ENCODE data around the gene TSHR. TPM values are rescaled to one million over a fixed set of nuclear protein-coding genes. Genes with fewer than 3 reads are reported as not detected.
A peak's percentile ranks its signal among the peaks of the same experiment; 100 is the strongest.
"Not testable (repeated sequence)": the region's sequence is repeated elsewhere in the genome, so short reads cannot be mapped to it uniquely, and the experiment has no call there.

The TSHR gene
- not detected in 2 replicates for total RNA-seq

DNA sequence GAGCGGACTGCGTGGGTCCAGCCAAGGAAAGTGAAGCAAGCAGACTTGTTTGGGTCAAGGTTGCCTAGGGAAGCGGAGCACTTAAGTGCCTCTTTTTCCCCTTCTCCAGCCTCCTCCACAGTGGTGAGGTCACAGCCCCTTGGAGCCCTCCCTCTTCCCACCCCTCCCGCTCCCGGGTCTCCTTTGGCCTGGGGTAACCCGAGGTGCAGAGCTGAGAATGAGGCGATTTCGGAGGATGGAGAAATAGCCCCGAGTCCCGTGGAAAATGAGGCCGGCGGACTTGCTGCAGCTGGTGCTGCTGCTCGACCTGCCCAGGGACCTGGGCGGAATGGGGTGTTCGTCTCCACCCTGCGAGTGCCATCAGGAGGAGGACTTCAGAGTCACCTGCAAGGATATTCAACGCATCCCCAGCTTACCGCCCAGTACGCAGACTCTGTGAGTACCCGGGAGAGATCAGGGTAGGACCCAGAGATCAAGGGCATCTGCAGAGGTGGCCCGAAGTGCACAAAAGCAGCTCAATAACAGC is at the start of gene TSHR:
Gene TSHR, plus strand, starts transcription at position 206 of the 526 bp plus-strand sequence. Its CDS starts 60 bp downstream, at position 266.
- DNase-seq (ENCODE audit: low read depth): peak; percentile 5
- TF ChIP-seq, protein P1, sequence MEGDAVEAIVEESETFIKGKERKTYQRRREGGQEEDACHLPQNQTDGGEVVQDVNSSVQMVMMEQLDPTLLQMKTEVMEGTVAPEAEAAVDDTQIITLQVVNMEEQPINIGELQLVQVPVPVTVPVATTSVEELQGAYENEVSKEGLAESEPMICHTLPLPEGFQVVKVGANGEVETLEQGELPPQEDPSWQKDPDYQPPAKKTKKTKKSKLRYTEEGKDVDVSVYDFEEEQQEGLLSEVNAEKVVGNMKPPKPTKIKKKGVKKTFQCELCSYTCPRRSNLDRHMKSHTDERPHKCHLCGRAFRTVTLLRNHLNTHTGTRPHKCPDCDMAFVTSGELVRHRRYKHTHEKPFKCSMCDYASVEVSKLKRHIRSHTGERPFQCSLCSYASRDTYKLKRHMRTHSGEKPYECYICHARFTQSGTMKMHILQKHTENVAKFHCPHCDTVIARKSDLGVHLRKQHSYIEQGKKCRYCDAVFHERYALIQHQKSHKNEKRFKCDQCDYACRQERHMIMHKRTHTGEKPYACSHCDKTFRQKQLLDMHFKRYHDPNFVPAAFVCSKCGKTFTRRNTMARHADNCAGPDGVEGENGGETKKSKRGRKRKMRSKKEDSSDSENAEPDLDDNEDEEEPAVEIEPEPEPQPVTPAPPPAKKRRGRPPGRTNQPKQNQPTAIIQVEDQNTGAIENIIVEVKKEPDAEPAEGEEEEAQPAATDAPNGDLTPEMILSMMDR (IDR thresholded peaks at IDR 0.05; ENCODE audit: insufficient read depth, low read depth, low read length): no peak
- H3K4me3 ChIP-seq (ENCODE audit: low read depth, low read length): peak within 1 kb of the TSS; percentile 69

DNA sequence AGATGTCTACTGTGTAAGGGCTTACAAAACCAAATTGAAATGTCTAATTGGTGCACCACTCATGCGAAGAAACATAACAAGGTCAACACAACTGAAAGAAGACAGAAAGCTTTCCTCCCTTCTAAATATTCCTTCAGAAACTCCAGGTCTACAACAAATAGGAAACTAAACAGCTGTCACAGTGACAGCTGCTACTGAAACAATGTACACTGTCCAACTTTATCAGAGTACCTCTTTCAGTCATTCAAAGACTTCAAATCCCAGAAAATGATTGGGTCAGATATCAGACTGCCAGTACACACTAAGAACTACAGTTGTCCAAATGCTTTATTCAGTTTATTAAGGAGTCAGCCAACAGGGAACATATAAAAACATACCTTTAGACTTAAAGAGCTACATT is 49.1 kb upstream of the TSHR start:
- no peak for DNase-seq (ENCODE audit: low read depth)
- TF ChIP-seq, protein P1 (IDR thresholded peaks at IDR 0.05; ENCODE audit: insufficient read depth, low read depth, low read length): no peak
- no peak overlapping the region for H3K4me3 ChIP-seq (ENCODE audit: low read depth, low read length)

DNA sequence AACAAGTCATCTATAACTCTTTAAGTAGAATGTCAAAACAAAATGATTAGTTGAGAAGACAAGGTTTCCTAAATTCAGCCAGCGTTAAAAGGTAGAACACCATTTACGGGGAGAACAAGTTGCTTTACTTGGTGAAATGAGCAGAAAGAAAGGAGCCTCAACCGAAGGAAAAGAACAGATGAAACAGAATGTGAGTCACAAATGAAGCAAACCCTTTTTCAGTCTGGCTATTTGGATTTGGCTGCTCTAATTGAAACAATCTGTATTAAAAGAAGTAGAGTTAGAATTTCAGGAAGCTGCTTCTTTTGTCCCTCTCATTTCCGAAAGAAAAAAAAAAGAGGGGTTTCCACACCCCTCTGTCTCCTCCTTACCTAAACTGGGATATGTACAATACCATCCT is 48.5 kb upstream of the TSHR start:
- no peak for DNase-seq (ENCODE audit: low read depth)
- no peak overlapping the region for H3K4me3 ChIP-seq (ENCODE audit: low read depth, low read length)
- TF ChIP-seq, protein P1 (IDR thresholded peaks at IDR 0.05; ENCODE audit: insufficient read depth, low read depth, low read length): no peak

DNA sequence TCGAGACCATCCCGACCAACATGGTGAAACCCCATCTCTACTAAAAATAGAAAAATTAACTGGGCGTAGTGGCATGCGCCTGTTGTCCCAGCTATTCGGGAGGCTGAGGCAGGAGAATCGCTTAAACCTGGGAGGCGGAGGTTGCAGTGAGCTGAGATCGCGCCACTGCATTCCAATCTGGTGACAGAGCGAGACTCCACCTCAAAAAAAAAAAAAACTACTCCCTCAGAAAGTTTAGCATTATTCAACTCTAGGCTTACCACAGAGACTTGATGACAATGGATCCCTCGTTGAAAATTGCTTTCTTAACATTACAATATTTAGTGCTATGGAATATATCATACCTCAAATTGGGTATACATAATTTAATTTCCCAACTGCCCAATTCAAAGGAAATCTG is 43.4 kb upstream of the TSHR start:
- not testable (repeated sequence) for DNase-seq (ENCODE audit: low read depth); H3K4me3 ChIP-seq (ENCODE audit: low read depth, low read length)

DNA sequence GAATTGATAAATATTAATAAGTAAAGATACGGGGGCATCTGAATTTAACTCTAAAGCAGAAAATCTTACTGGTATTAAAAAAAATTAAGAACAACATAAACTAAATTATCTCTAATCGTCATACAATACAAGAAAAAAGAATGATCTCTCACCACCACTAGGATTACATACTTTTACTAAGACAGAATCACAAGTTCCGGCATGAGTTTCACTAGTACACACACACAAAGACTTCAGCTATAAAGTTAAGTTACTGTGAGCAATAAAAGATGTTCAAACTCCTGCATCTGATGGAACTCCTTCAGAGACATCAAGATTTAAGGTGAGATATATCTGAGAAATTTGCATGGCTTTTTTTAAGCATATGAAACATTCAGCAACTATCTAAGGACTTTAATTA is 35.8 kb upstream of the TSHR start:
- DNase-seq (ENCODE audit: low read depth): no peak
- TF ChIP-seq, protein P1 (IDR thresholded peaks at IDR 0.05; ENCODE audit: insufficient read depth, low read depth, low read length): no peak
- H3K4me3 ChIP-seq (ENCODE audit: low read depth, low read length): no peak overlapping the region

DNA sequence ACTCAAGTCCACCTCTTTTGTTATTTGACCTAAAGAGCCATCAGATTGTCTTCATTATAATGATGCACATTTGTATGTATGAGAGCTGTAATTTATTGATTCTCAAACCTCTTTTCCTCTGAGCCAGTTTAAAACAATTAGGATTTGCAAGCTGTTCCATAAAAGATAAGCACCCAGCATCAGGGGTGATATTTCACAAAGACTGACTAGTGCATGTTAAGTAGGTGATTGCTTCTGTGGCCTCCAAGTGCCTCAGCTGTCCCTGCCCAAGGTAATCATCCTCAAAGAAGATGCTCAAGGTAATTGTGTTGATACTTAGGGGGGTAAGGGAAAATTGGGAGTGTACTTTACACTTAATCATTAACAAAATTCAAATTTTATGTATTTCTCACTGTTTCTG is 32.1 kb upstream of the TSHR start:
- H3K4me3 ChIP-seq (ENCODE audit: low read depth, low read length): no peak overlapping the region
- TF ChIP-seq, protein P1 (IDR thresholded peaks at IDR 0.05; ENCODE audit: insufficient read depth, low read depth, low read length): no peak
- DNase-seq (ENCODE audit: low read depth): no peak

DNA sequence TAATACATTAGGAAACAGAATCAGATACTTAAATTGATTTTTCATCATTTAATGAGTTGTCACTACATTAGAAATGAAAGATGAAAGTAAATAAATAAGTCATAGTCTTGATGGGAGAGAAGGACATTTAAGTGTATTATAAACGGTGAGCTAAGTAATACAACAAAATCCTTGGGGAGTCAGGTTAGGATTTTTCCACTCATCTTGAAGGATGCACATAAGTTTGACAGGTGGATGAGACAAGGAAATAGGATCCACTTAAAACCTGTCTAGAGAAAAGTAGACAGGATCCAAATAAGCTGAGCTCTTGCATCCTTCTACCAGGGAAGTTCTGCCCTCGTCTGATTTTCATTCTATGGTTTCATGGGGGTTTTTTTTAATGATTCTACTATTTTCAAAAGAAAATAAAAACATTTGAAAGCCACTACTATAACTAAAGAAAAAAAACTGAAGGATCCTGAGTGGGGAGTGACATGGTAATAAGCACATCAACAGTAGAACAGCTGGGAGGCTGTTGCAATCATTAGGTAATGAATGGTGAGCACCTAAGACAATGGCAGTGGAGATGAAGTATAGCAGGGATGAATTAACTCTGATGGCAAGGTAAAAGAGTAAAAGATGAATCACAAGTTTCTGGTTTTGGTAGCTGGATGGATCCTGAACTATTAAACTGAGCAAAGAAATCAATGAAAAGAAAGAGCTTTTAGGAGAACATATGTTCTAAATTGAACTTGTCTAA is 30.9 kb upstream of the TSHR start:
- TF ChIP-seq, protein P1 (IDR thresholded peaks at IDR 0.05; ENCODE audit: insufficient read depth, low read depth, low read length): no peak
- DNase-seq (ENCODE audit: low read depth): no peak
- H3K4me3 ChIP-seq (ENCODE audit: low read depth, low read length): no peak overlapping the region

Measured in fibroblast of villous mesenchyme (primary cell).